ENCODE results near the gene ALOX5AP. TPM values are rescaled to one million over a fixed set of nuclear protein-coding genes. Genes with fewer than 3 reads are reported as not detected.

The ALOX5AP gene
- polyA plus RNA-seq, 1 experiment = 0.11 TPM

- ChIA-PET CTCF (no interaction called here), POLR2A (no interaction called here)
- Histone ChIP-seq H3K36me3 (ENCODE audit: control insufficient read depth, insufficient read depth, low read length) (no peaks in the 10 kb centered on the region), H3K4me3 (ENCODE audit: low read depth, low read length) (no peak overlapping the region), H3K27me3 (ENCODE audit: control insufficient read depth, insufficient read depth, low read length) (no peaks in the 10 kb centered on the region; the same call in 1 of the 2 replicates)
- no peak for TF ChIP-seq CTCF (IDR thresholded peaks at IDR 0.05; ENCODE audit: insufficient read depth, low read depth, low read length)
- no peak for DNase-seq (ENCODE audit: low read depth)
These were observed 4.8 kb upstream of the ALOX5AP start for GRCh38 chr13:30730526-30730925.

- DNase-seq (ENCODE audit: low read depth) = no peak
- H3K27me3 ChIP-seq (ENCODE audit: control insufficient read depth, insufficient read depth, low read length) = no peaks in the 10 kb centered on the region; the same call in 1 of the 2 replicates
- no peak overlapping the region for H3K4me3 ChIP-seq (ENCODE audit: low read depth, low read length)
- POLR2A ChIA-PET = no interaction called here
- no peaks in the 10 kb centered on the region for H3K36me3 ChIP-seq (ENCODE audit: control insufficient read depth, insufficient read depth, low read length)
- TF ChIP-seq CTCF (IDR thresholded peaks at IDR 0.05; ENCODE audit: insufficient read depth, low read depth, low read length) = no peak
- CTCF ChIA-PET = no interaction called here
These were observed 3.8 kb upstream of the ALOX5AP start for GRCh38 chr13:30731361-30732045.

GRCh38 chr13:30732046-30732390, 3.3 kb upstream of the ALOX5AP start:
- no peak for TF ChIP-seq CTCF (IDR thresholded peaks at IDR 0.05; ENCODE audit: insufficient read depth, low read depth, low read length)
- H3K27me3 ChIP-seq (ENCODE audit: control insufficient read depth, insufficient read depth, low read length) = no peaks in the 10 kb centered on the region; the same call in 1 of the 2 replicates
- DNase-seq (ENCODE audit: low read depth) = no peak
- no peaks in the 10 kb centered on the region for H3K36me3 ChIP-seq (ENCODE audit: control insufficient read depth, insufficient read depth, low read length)
- H3K4me3 ChIP-seq (ENCODE audit: low read depth, low read length) = no peak overlapping the region
- CTCF ChIA-PET = no interaction called here
- POLR2A ChIA-PET = no interaction called here

GRCh38 chr13:30734439-30734838, 904 bp upstream of the ALOX5AP start:
- H3K36me3 ChIP-seq (ENCODE audit: control insufficient read depth, insufficient read depth, low read length) = no peaks in the 10 kb centered on the region
- no peak for DNase-seq (ENCODE audit: low read depth)
- POLR2A ChIA-PET = interaction anchor here (0.6 kb wide), 1 partner anchor 9 kb away, joined by 3 read pairs; no protein-coding TSS in a partner anchor
- CTCF ChIA-PET = interaction anchor here (1.1 to 1.6 kb wide), 2 partner anchors 10 to 13 kb away, joined by 3 read pairs; no protein-coding TSS in a partner anchor
- no peak overlapping the region for H3K4me3 ChIP-seq (ENCODE audit: low read depth, low read length)
- H3K27me3 ChIP-seq (ENCODE audit: control insufficient read depth, insufficient read depth, low read length) = peaks cover 3% of the 10 kb centered on the region; the same call in 1 of the 2 replicates
- no peak for TF ChIP-seq CTCF (IDR thresholded peaks at IDR 0.05; ENCODE audit: insufficient read depth, low read depth, low read length)

GRCh38 chr13:30735872-30736175, 481 bp downstream of the ALOX5AP start:
- POLR2A ChIA-PET = no interaction called here
- H3K4me3 ChIP-seq (ENCODE audit: low read depth, low read length) = no peak overlapping the region
- DNase-seq (ENCODE audit: low read depth) = no peak
- CTCF ChIA-PET = no interaction called here
- TF ChIP-seq CTCF (IDR thresholded peaks at IDR 0.05; ENCODE audit: insufficient read depth, low read depth, low read length) = no peak
- no peaks in the 10 kb centered on the region for H3K36me3 ChIP-seq (ENCODE audit: control insufficient read depth, insufficient read depth, low read length)
- H3K27me3 ChIP-seq (ENCODE audit: control insufficient read depth, insufficient read depth, low read length) = peaks cover 3% of the 10 kb centered on the region; the same call in 1 of the 2 replicates
